Measurements from ENCODE around the gene RFC5.

The RFC5 gene

GRCh38 chr12:117977373-117977772 lies 39.1 kb upstream of the RFC5 start:
- Histone ChIP-seq H3K79me1 (ENCODE audit: low read length) (no peaks in the 10 kb centered on the region), H2BK12ac (ENCODE audit: low read length) (no peak overlapping the region), H3K9me3 (ENCODE audit: insufficient read depth, low read depth, low read length) (peaks cover 4% of the 10 kb centered on the region), H3K4ac (ENCODE audit: low read depth, low read length) (no peak overlapping the region), H3K4me2 (ENCODE audit: low read length) (no peak overlapping the region), H3K4me3 (ENCODE audit: low read depth, low read length) (no peak overlapping the region), H2BK120ac (ENCODE audit: insufficient read depth, low read length, poor library complexity) (no peak overlapping the region), H3K27ac (ENCODE audit: low read depth, low read length) (no peak overlapping the region), H3K4me1 (ENCODE audit: control insufficient read depth in 1 of 2, insufficient read depth in 2 of 2, low read length in 2 of 2) (no peaks in the 10 kb centered on the region), H3K36me3 (ENCODE audit: control insufficient read depth in 1 of 2, insufficient read depth in 2 of 2, low read length in 2 of 2) (no peaks in the 10 kb centered on the region), H4K91ac (ENCODE audit: low read depth, low read length) (no peak overlapping the region), H4K12ac (ENCODE audit: low read depth, low read length) (no peak overlapping the region), H2AFZ (ENCODE audit: insufficient read depth, low read length, poor library complexity) (no peak overlapping the region), H3K23ac (ENCODE audit: low read length) (no peak overlapping the region), H3K79me2 (ENCODE audit: control insufficient read depth, insufficient read depth, low read length, poor library complexity) (no peaks in the 10 kb centered on the region), H3K27me3 (ENCODE audit: insufficient read depth, low read length) (no peaks in the 10 kb centered on the region), H4K8ac (ENCODE audit: low read depth, low read length) (no peak overlapping the region), H2BK5ac (ENCODE audit: low read depth, low read length, poor library complexity) (no peak overlapping the region), H3K14ac (ENCODE audit: low read length) (no peak overlapping the region), H3K18ac (ENCODE audit: low read length) (no peak overlapping the region), H2AK5ac (ENCODE audit: low read length) (no peak overlapping the region), H3K9ac (ENCODE audit: low read length) (no peak overlapping the region)
- peak in 1 of 2 donors; percentile 28 for DNase-seq
- no CpG with 5 or more reads among the region's 1 CpG for WGBS (ENCODE audit: extremely low coverage, insufficient coverage, insufficient read length)

- Histone ChIP-seq H2BK120ac (ENCODE audit: insufficient read depth, low read length, poor library complexity) (no peak overlapping the region), H4K91ac (ENCODE audit: low read depth, low read length) (no peak overlapping the region), H3K36me3 (ENCODE audit: control insufficient read depth in 1 of 2, insufficient read depth in 2 of 2, low read length in 2 of 2) (no peaks in the 10 kb centered on the region), H2BK5ac (ENCODE audit: low read depth, low read length, poor library complexity) (no peak overlapping the region), H3K9ac (ENCODE audit: low read length) (no peak overlapping the region), H2AFZ (ENCODE audit: insufficient read depth, low read length, poor library complexity) (no peak overlapping the region), H3K27me3 (ENCODE audit: insufficient read depth, low read length) (no peaks in the 10 kb centered on the region), H2BK12ac (ENCODE audit: low read length) (no peak overlapping the region), H2AK5ac (ENCODE audit: low read length) (no peak overlapping the region), H3K4me2 (ENCODE audit: low read length) (no peak overlapping the region), H3K4me1 (ENCODE audit: control insufficient read depth in 1 of 2, insufficient read depth in 2 of 2, low read length in 2 of 2) (no peaks in the 10 kb centered on the region), H3K9me3 (ENCODE audit: insufficient read depth, low read depth, low read length) (peaks cover 2% of the 10 kb centered on the region), H3K79me2 (ENCODE audit: control insufficient read depth, insufficient read depth, low read length, poor library complexity) (no peaks in the 10 kb centered on the region), H3K4ac (ENCODE audit: low read depth, low read length) (no peak overlapping the region), H4K8ac (ENCODE audit: low read depth, low read length) (no peak overlapping the region), H3K23ac (ENCODE audit: low read length) (no peak overlapping the region), H4K12ac (ENCODE audit: low read depth, low read length) (no peak overlapping the region), H3K18ac (ENCODE audit: low read length) (no peak overlapping the region), H3K14ac (ENCODE audit: low read length) (no peak overlapping the region), H3K79me1 (ENCODE audit: low read length) (no peaks in the 10 kb centered on the region), H3K4me3 (ENCODE audit: low read depth, low read length) (no peak overlapping the region), H3K27ac (ENCODE audit: low read depth, low read length) (no peak overlapping the region)
- no CpG with 5 or more reads among the region's 4 CpGs for WGBS (ENCODE audit: extremely low coverage, insufficient coverage, insufficient read length)
- no peak for DNase-seq
Measured at GRCh38 chr12:117980616-117981015, 35.9 kb upstream of the RFC5 start.

- Histone ChIP-seq H2BK120ac (ENCODE audit: insufficient read depth, low read length, poor library complexity) (no peak overlapping the region), H4K12ac (ENCODE audit: low read depth, low read length) (no peak overlapping the region), H3K4me2 (ENCODE audit: low read length) (no peak overlapping the region), H2BK12ac (ENCODE audit: low read length) (no peak overlapping the region), H3K18ac (ENCODE audit: low read length) (no peak overlapping the region), H3K4ac (ENCODE audit: low read depth, low read length) (no peak overlapping the region), H2BK5ac (ENCODE audit: low read depth, low read length, poor library complexity) (no peak overlapping the region), H4K91ac (ENCODE audit: low read depth, low read length) (no peak overlapping the region), H3K79me2 (ENCODE audit: control insufficient read depth, insufficient read depth, low read length, poor library complexity) (no peaks in the 10 kb centered on the region), H3K9ac (ENCODE audit: low read length) (no peak overlapping the region), H3K27me3 (ENCODE audit: insufficient read depth, low read length) (no peaks in the 10 kb centered on the region), H2AK5ac (ENCODE audit: low read length) (no peak overlapping the region), H4K8ac (ENCODE audit: low read depth, low read length) (no peak overlapping the region), H3K36me3 (ENCODE audit: control insufficient read depth in 1 of 2, insufficient read depth in 2 of 2, low read length in 2 of 2) (no peaks in the 10 kb centered on the region), H3K79me1 (ENCODE audit: low read length) (no peaks in the 10 kb centered on the region), H3K27ac (ENCODE audit: low read depth, low read length) (no peak overlapping the region), H3K9me3 (ENCODE audit: insufficient read depth, low read depth, low read length) (peaks cover 2% of the 10 kb centered on the region), H3K4me1 (ENCODE audit: control insufficient read depth in 1 of 2, insufficient read depth in 2 of 2, low read length in 2 of 2) (no peaks in the 10 kb centered on the region), H2AFZ (ENCODE audit: insufficient read depth, low read length, poor library complexity) (no peak overlapping the region), H3K14ac (ENCODE audit: low read length) (no peak overlapping the region), H3K23ac (ENCODE audit: low read length) (no peak overlapping the region), H3K4me3 (ENCODE audit: low read depth, low read length) (no peak overlapping the region)
- DNase-seq, result no peak
- no CpG with 5 or more reads among the region's 5 CpGs for WGBS (ENCODE audit: extremely low coverage, insufficient coverage, insufficient read length)
Measured at GRCh38 chr12:117981267-117981666, 35.2 kb upstream of the RFC5 start.

- Histone ChIP-seq H3K9me3 (ENCODE audit: insufficient read depth, low read depth, low read length) (no peaks in the 10 kb centered on the region), H3K4me1 (ENCODE audit: control insufficient read depth in 1 of 2, insufficient read depth in 2 of 2, low read length in 2 of 2) (no peaks in the 10 kb centered on the region), H3K79me2 (ENCODE audit: control insufficient read depth, insufficient read depth, low read length, poor library complexity) (no peaks in the 10 kb centered on the region), H4K91ac (ENCODE audit: low read depth, low read length) (no peak overlapping the region), H3K79me1 (ENCODE audit: low read length) (no peaks in the 10 kb centered on the region), H2BK12ac (ENCODE audit: low read length) (no peak overlapping the region), H2AK5ac (ENCODE audit: low read length) (no peak overlapping the region), H4K8ac (ENCODE audit: low read depth, low read length) (no peak overlapping the region), H3K4me2 (ENCODE audit: low read length) (no peak overlapping the region), H2BK5ac (ENCODE audit: low read depth, low read length, poor library complexity) (no peak overlapping the region), H3K18ac (ENCODE audit: low read length) (no peak overlapping the region), H3K14ac (ENCODE audit: low read length) (no peak overlapping the region), H2BK120ac (ENCODE audit: insufficient read depth, low read length, poor library complexity) (no peak overlapping the region), H3K4ac (ENCODE audit: low read depth, low read length) (no peak overlapping the region), H3K23ac (ENCODE audit: low read length) (no peak overlapping the region), H2AFZ (ENCODE audit: insufficient read depth, low read length, poor library complexity) (no peak overlapping the region), H3K27ac (ENCODE audit: low read depth, low read length) (no peak overlapping the region), H3K9ac (ENCODE audit: low read length) (no peak overlapping the region), H4K12ac (ENCODE audit: low read depth, low read length) (no peak overlapping the region), H3K27me3 (ENCODE audit: insufficient read depth, low read length) (no peaks in the 10 kb centered on the region), H3K4me3 (ENCODE audit: low read depth, low read length) (no peak overlapping the region), H3K36me3 (ENCODE audit: control insufficient read depth in 1 of 2, insufficient read depth in 2 of 2, low read length in 2 of 2) (no peaks in the 10 kb centered on the region)
- no CpG with 5 or more reads among the region's 2 CpGs for WGBS (ENCODE audit: extremely low coverage, insufficient coverage, insufficient read length)
- no peak for DNase-seq
Measured at GRCh38 chr12:117985182-117985581, 31.3 kb upstream of the RFC5 start.

All from trophoblast cell (in vitro differentiated cells and primary cell).